NCI-H1048 (cell line): Measurements from ENCODE around the gene UVRAG.

Source experiments
- DNase-seq: peaks from one replicate; lab custom pipeline; 2025; lab: John Stamatoyannopoulos, UW

Gene UVRAG

DNA sequence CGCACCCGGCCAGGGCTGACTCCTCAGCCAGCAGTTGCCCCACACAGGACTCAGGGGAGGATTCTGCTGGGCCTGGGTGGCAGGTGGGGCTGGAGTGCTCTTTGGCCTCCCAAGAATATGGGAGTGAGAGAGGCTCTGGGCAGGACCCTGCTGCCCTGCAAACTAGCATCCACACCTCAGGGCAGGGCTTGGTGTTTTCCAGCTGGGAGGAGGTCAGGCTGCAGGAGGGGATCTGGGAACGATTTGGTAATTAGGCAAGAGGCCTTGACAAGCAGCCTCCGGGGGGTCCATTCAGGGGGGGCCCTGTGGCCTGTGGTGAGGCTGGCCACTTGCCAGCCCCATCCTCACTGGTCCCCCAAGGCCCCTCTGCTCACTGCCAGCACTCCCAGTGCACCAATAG is 355.5 kb downstream of the UVRAG start:
- no peak for DNase-seq

DNA sequence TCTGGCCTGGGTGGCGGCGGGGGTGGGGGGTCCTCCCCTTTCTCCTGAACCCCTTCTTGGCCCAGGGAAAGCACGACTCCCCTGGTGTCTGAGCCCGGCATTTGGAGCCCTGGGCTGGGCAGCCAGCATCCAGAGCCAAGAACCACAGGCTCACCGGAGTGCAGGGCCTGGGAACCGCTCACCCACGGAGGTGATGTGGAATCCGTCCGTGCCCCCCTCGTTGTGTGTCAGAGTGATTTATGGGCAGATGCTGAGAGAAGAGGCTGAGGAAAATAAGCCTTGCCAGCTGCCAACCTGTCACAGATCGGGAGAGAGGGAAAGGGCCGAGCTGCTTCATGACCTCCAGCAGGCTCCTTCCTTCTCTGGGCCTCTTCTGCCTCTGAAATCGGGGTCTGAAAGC is 357.6 kb downstream of the UVRAG start:
- no peak for DNase-seq

DNA sequence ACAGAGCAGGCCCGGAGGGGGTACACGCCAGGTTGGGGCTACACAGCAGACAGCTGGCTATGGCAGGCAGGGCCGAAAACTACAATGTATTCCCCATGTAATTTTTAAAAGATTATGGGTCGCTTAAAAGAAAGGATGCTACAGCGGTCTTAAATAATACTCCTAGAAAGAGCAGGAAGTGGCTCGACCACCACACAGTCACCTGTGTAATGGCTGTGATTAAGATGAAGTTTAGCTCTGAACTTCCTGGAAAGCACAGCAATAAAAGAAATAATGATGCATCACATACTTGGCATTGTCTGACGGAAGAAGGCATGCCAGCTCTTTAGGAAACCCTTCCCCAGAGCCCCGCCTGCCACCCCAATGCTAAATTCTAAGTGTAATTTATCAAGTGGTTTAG is 358.7 kb downstream of the UVRAG start:
- no peak for DNase-seq

DNA sequence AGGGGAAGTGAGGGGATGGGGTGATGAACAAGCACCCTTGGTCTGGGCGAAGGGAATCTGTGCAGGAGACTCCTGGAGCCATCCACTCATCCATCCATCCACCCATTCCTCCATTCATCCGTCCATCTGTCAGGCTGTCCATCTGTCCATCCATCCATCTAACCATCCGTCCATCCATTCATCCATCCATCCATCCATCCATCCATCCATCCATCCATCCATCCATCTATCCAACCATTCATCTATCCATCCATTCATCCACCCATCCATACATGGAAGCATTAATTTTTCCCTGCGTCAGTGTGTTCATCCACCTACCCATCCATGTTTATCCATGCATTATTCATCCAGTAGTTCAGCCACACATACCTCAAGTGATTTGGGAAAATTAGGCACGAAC is 359.3 kb downstream of the UVRAG start:
- DNase-seq: no peak

DNA sequence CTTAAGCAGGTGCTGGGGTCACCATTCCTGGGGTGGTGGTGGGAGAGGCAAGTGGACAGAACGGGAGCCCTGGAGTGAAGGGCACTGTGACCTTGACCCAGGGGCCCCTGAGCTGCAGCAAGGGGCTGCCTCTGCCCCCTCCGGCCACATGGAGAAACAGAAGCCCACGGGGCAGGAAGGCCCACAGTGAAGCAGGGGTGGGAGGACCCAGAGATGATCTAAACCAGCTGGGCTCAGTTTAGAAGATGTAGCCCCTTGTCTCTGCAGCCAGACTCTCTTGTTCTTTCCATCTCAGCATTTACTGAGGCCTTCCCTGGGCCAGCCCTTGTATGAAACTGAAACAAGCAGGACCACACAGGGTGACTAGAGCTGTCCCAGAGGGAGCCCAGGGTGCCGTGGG is 360.8 kb downstream of the UVRAG start:
- no peak for DNase-seq

DNA sequence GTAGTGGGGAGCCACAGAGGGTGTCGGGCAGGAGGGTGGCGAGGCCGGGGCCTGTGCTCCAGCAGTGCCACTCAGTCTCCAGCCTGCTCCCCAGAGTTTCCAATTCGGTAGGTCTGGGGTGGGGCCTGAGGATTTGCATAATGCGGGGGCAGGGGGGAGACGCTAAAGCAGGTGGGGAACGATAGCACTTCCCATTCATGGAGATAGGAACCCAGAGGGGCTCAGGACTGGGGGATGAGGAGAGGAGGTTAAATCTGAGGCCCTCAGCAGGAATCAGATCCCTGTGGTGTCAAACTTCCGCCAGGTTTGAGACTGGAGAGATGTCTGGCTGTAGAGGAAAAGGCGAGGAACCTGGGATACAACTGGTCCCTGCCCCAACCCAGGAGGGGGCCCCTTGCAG is 361.5 kb downstream of the UVRAG start:
- DNase-seq: no peak

DNA sequence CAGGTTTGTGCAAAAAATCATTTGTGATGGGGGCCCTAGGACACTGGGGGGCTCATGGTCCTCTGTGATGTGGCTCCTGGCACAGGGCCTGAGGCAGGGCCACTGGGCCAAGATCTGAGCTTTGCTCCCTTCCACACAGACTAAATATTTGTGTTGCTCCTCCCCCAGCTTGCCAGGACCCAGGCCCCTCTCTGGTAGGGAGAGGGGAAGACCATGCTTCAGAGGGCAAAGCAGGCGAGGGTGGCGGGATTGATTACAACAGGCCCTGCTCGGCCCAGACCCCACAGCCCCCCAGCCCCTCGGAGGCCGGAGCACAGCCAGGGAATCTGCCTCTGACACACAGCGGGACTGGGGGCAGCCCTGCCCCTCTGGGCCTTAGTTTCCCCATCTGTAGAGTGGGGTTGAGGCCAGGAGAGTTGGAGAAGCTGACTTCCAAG is 362.3 kb downstream of the UVRAG start:
- no peak for DNase-seq

DNA sequence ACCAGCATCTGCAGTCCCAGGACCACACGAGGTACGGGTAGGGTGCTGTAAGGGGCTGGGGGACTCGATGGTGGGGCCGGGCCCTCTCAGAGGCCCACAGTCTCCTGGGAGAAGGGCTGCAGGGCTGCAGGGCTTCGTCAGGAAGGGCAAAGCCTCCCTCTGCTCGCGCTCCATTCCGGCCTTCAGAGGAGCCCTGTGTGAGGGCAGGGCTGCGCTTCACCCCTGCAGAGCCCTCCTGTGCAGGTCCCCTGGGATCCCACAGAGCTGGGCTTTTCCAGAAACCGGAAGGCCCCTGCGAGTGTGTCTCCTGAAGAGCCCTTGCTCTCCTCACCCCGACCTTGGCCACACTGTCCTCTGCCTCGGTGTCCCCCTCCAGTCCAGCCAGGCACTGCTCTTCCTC is 364.1 kb downstream of the UVRAG start:
- no peak for DNase-seq

DNA sequence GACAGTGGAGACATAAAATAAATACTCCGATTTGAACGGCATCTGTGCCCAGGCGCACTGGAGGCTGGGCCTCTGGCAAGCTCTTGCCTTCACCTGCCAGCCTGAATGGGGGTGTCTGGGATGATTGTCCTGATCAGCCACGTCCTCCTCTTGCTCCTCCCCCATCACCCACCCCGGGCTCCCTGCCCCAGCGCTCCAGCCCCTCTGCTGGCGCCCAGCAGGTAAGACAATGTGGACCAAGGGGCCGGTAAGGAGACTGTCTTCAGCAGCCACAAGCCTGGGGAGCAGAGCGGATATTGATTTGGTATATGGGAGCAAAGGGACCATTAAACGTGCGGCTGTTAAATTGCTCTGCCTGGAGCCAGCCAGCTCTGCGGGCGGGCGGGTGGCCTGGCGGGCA is 366.4 kb downstream of the UVRAG start:
- no peak for DNase-seq

DNA sequence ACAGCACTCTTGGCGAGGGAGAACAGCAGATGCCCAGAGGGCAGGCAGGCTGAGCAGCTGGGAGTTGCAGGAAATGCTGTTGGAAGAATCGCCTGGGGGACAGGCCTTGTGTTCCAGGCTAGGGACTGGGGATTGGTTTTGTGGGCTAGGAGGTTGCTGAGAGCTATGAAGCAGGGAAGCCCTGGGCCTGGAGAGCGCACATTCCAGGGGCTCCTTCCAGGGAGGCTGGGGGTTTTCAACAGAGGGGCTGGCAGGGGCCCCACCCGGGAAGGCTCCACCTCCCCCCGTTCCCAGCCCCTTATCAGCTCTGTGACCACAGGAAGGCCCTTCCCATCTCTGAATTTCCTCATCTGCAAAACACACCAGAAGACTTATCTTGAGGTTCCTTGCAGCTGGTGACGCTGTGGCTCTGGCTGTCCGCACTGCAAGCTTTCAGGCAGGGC is 369.6 kb downstream of the UVRAG start:
- no peak for DNase-seq

DNA sequence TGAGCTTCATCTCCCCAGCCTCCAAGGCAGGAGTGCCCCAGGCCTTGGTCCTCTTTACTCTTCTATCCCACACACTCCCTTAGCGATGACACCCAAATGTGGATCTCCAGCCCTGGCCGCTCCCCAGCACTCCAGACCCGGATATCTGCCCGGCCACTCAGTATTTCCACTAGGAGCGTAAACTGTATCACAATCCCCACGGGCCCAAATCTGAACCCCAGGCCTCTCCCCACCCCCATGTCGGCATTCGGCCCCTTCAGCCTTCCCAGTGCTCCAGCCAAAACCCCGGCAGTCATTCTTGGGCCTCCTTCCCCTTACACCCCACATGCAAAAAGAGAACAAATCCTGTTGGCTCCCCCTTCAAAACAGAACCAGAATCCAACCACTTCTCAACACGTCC is 370.5 kb downstream of the UVRAG start:
- no peak for DNase-seq

DNA sequence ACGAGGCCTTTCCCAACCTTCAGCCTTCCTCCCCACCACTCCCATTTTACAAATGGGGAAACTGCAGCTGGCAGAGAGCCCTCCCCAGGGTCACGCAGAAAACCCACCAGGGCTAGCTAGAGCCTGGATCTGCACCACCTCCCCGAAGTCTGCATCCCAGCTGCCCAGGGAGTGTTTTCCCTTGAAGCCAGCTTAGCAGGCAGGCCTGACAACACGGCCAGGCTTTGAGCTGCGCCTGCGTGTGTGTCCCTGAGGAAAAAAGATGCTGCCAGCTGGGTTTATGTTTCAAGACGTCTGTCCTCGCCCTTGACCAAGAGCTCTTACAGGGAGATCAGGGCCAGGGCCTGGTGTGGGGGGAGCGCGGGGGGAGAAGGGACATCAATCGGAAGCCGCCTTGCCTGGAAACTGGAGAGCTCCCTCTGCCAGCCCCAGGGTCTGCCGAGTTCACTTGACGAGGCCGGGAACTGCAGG is 371.0 kb downstream of the UVRAG start:
- DNase-seq: no peak

DNA sequence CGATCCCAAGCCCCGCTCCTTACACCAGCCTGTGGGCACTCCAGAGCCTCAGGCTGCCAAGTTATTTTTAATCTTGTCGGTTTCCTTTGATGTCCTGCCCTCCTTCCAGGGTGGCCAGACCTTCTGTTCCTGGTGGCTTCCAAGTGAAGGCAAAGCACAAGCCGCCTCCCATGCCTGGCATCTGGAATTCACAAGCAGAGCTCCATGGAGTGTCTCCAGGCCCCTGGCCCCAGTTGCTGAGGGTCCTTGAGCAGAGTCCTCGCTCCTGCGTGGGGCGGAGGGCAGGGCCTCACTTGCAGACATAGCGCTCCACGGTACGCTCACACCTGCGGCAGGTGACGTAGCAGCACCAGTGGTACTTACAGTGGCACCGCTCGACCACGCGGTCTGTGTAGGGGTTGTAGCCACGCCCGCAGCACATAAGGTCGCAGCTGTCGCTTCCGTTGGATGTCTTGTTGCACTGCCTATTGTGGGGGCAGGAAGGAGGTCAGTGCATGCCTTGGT is 371.8 kb downstream of the UVRAG start:
- DNase-seq: no peak

DNA sequence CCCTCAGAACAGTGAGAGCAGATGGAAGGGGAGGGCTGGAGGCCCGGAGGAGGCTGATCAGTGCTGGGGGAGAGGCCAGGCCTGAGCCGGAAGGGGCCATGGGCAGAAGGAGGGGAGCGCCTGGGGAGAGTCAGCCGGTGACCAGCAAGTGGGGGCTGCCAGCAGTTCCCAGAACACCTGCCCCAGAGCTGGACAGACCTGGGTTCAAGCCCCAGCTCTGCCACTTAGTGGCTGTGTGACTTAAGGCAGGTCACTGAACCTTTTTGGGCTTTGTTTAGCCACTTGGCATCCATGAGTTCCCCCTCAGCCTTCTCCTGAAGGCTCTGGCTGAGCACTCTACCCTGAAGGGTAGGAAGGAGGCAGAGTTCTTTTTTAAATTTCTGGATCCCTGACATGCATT is 373.9 kb downstream of the UVRAG start:
- DNase-seq: no peak

DNA sequence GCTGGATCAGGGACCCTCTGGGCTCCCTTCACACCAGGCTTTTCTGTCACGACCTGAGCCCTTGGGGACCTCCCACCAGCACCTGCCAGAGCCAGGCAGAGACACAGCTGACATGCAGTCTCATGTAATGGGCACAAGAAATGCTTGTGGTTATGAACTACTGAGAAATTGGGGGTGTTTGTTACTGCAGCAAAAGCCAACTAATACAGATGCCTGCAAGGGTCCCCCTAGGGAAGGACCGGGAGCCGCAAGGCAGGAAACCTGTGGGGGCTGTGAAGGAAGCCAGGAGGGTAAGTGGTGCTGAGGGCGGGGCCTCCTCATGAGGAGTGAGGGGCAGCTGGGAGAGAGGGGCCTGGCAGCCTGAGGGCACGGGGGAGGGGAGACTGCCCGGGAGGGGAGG is 374.7 kb downstream of the UVRAG start:
- DNase-seq: no peak

DNA sequence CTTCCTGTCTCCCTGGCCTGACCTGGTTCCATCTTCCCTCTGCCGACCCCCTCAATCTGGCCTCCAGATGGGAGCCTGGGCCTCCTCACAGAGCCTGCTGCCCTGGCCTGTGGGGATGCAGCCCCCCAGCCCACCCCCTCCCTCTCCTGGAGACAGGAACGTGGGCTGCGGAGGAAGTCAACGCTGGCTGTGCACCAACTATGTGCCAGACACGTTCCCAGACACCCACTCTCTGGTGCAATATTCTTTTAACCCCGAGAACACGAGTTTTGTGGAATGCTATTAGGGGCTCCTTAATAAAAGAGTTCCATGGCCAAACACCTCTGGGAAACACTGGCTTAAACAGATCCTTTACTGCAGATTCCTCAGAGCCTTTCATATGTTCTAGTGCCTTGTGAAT is 375.4 kb downstream of the UVRAG start:
- no peak for DNase-seq
